Subcutaneous abdominal adipose tissue (tissue), 5 donors: Measurements from ENCODE around the gene MED29.

Source experiments
- H3K27ac ChIP-seq: one replicate; pipeline ENCODE4 v1.7.0; 2013; ENCODE audit warnings: low read depth, mild to moderate bottlenecking, inconsistent platforms, low read length, moderate library complexity
- H3K27me3 ChIP-seq, 5 donors: one replicate each; pipeline ENCODE4 v1.7.0; 2013; ENCODE audit warnings: low read length in 5 of 5, inconsistent platforms in 1 of 5; ENCODE audit not compliant: control insufficient read depth in 5 of 5, insufficient read depth in 4 of 5
- H3K36me3 ChIP-seq, 5 donors: one replicate each; pipeline ENCODE4 v1.7.0; 2013; ENCODE audit warnings: low read length in 5 of 5; ENCODE audit not compliant: control insufficient read depth in 5 of 5, insufficient read depth in 5 of 5
- H3K4me1 ChIP-seq, 5 donors: one replicate each; pipeline ENCODE4 v1.7.0; 2013; ENCODE audit warnings: low read length in 5 of 5, mild to moderate bottlenecking in 3 of 5, moderate library complexity in 1 of 5; ENCODE audit not compliant: control insufficient read depth in 5 of 5, insufficient read depth in 5 of 5
- H3K4me3 ChIP-seq, 5 donors: one replicate each; pipeline ENCODE4 v1.7.0; 2013; ENCODE audit warnings: low read length in 5 of 5, low read depth in 1 of 5
- H3K9ac ChIP-seq, 5 donors: one replicate each; pipeline ENCODE4 v1.7.0; 2013; ENCODE audit warnings: low read length in 5 of 5, mild to moderate bottlenecking in 4 of 5, moderate library complexity in 3 of 5
- H3K9me3 ChIP-seq, 5 donors: one replicate each; pipeline ENCODE4 v1.7.0; 2013; ENCODE audit warnings: low read length in 5 of 5; ENCODE audit not compliant: control insufficient read depth in 5 of 5
- donor health status: healthy.
- donor health status: healthy.
- donor health status: healthy.
- donor health status: healthy.
- donor health status: healthy.

The MED29 gene

GRCh38 chr19:39397360-39398296 lies 6.5 kb downstream of the MED29 start:
- H3K36me3 ChIP-seq: peaks cover 0 to 23% (median 21%) of the 10 kb centered on the region in 5 donors
- peaks cover 21 to 51% (median 40%) of the 10 kb centered on the region in 5 donors for H3K4me1 ChIP-seq
- peak overlapping the region in 3 of 5 donors; percentile 18 to 48 (median 44) for H3K4me3 ChIP-seq

GRCh38 chr19:39398297-39398864 lies 7.2 kb downstream of the MED29 start:
- Histone ChIP-seq H3K27ac (peak overlapping the region; percentile 95), H3K9ac (peak overlapping the region; percentile 22 to 79 (median 43)), H3K9me3 (no peaks in the 10 kb centered on the region), H3K27me3 (no peaks in the 10 kb centered on the region), H3K36me3 (peaks cover 0 to 22% (median 19%) of the 10 kb centered on the region in 5 donors), H3K4me3 (peak overlapping the region in 3 of 5 donors; percentile 18 to 48 (median 44)), H3K4me1 (peaks cover 22 to 54% (median 40%) of the 10 kb centered on the region in 5 donors)

More at GRCh38 chr19:39397360-39398296, 6.5 kb downstream of the MED29 start:
- H3K9ac ChIP-seq: peak overlapping the region; percentile 26 to 81 (median 64)
- H3K27me3 ChIP-seq: no peaks in the 10 kb centered on the region
- no peaks in the 10 kb centered on the region for H3K9me3 ChIP-seq
- peak overlapping the region; percentile 95 for H3K27ac ChIP-seq

- Histone ChIP-seq H3K9me3 (no peaks in the 10 kb centered on the region), H3K9ac (peak overlapping the region in 1 of 5 donors; percentile 52), H3K27ac (peak overlapping the region; percentile 95), H3K36me3 (peaks cover 0 to 13% (median 10%) of the 10 kb centered on the region in 5 donors), H3K4me1 (peaks cover 24 to 61% (median 44%) of the 10 kb centered on the region in 5 donors), H3K27me3 (no peaks in the 10 kb centered on the region), H3K4me3 (no peak overlapping the region)
These were observed 8.5 kb downstream of the MED29 start for GRCh38 chr19:39399668-39400050.

GRCh38 chr19:39400061-39400460 lies 8.9 kb downstream of the MED29 start:
- Histone ChIP-seq H3K9me3 (no peaks in the 10 kb centered on the region), H3K36me3 (peaks cover 0 to 10% (median 9%) of the 10 kb centered on the region in 5 donors), H3K4me1 (peaks cover 24 to 65% (median 47%) of the 10 kb centered on the region in 5 donors), H3K27me3 (no peaks in the 10 kb centered on the region), H3K4me3 (no peak overlapping the region), H3K9ac (peak overlapping the region in 1 of 5 donors; percentile 52), H3K27ac (peak overlapping the region; percentile 95)

- Histone ChIP-seq H3K9me3 (no peaks in the 10 kb centered on the region), H3K9ac (peak overlapping the region in 4 of 5 donors; percentile 6 to 35 (median 20)), H3K4me1 (peaks cover 24 to 76% (median 56%) of the 10 kb centered on the region in 5 donors), H3K4me3 (peak overlapping the region in 1 of 5 donors; percentile 59), H3K27ac (peak overlapping the region; percentile 99), H3K36me3 (peaks cover 0 to 4% (median 2%) of the 10 kb centered on the region in 5 donors), H3K27me3 (no peaks in the 10 kb centered on the region)
These were observed 9.9 kb downstream of the MED29 start for GRCh38 chr19:39401070-39401548.

GRCh38 chr19:39401549-39402345 lies 10.6 kb downstream of the MED29 start:
- Histone ChIP-seq H3K36me3 (peaks cover 0 to 4% (median under 1%) of the 10 kb centered on the region in 5 donors), H3K9me3 (no peaks in the 10 kb centered on the region), H3K4me1 (peaks cover 24 to 78% (median 57%) of the 10 kb centered on the region in 5 donors), H3K4me3 (peak overlapping the region in 4 of 5 donors; percentile 49 to 64 (median 62)), H3K9ac (peak overlapping the region in 4 of 5 donors; percentile 35 to 79 (median 60)), H3K27me3 (no peaks in the 10 kb centered on the region), H3K27ac (peak overlapping the region; percentile 99)

GRCh38 chr19:39402346-39403300 lies 11.4 kb downstream of the MED29 start:
- peak overlapping the region; percentile 72 to 97 (median 81) for H3K9ac ChIP-seq

GRCh38 chr19:39403331-39404312 lies 12.4 kb downstream of the MED29 start:
- H3K4me1 ChIP-seq: peaks cover 15 to 65% (median 48%) of the 10 kb centered on the region in 5 donors
- H3K27ac ChIP-seq: peak overlapping the region; percentile 99
- peak overlapping the region; percentile 79 to 97 (median 81) for H3K9ac ChIP-seq
- peak overlapping the region; percentile 55 to 66 (median 64) for H3K4me3 ChIP-seq
- H3K36me3 ChIP-seq: peaks cover 0 to 20% (median 17%) of the 10 kb centered on the region in 5 donors
- H3K27me3 ChIP-seq: no peaks in the 10 kb centered on the region
- H3K9me3 ChIP-seq: no peaks in the 10 kb centered on the region

More at GRCh38 chr19:39402346-39403300, 11.4 kb downstream of the MED29 start:
- H3K9me3 ChIP-seq: no peaks in the 10 kb centered on the region
- peaks cover 20 to 73% (median 53%) of the 10 kb centered on the region in 5 donors for H3K4me1 ChIP-seq
- peak overlapping the region; percentile 99 for H3K27ac ChIP-seq
- H3K27me3 ChIP-seq: no peaks in the 10 kb centered on the region
- peak overlapping the region; percentile 50 to 64 (median 59) for H3K4me3 ChIP-seq
- H3K36me3 ChIP-seq: peaks cover 0 to 10% (median 7%) of the 10 kb centered on the region in 5 donors
